ENCODE measurements around the gene C1orf105.

DNA sequence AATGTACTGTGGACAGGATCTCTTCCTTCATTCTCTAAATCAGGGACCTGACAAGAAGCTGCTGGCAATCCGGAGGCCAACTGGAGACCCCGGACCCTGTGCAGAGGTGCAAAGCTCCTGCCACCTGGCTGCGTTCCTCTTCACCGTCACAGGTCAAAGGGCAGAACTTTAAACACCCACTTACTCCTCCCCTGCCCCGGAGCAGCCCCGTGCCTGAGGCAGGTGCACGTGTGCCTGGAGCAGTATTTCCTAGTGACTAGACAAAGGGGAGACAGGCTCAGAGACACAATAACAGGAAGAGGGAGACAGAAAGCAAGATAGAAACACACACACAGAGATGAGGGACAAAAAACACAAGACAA, 30.0 kb downstream of the C1orf105 start:
- no peak for TF ChIP-seq EZH2 (IDR thresholded peaks at IDR 0.05; ENCODE audit: borderline replicate concordance, control insufficient read depth, low read depth, low read length)
- TF ChIP-seq CREB1 (IDR thresholded peaks at IDR 0.05; ENCODE audit: low read depth) = no peak
- TF ChIP-seq POLR2A (IDR thresholded peaks at IDR 0.05; ENCODE audit: low read depth, low read length) = no peak
- no peak for TF ChIP-seq EGR1 (IDR thresholded peaks at IDR 0.05; ENCODE audit: borderline replicate concordance in 1 of 2, low read depth in 2 of 2, low read length in 2 of 2)
- TF ChIP-seq EP300 (IDR thresholded peaks at IDR 0.05; ENCODE audit: borderline replicate concordance in 1 of 2, control insufficient read depth in 1 of 2, low read depth in 2 of 2, low read length in 2 of 2) = no peak
- TF ChIP-seq, protein P1, sequence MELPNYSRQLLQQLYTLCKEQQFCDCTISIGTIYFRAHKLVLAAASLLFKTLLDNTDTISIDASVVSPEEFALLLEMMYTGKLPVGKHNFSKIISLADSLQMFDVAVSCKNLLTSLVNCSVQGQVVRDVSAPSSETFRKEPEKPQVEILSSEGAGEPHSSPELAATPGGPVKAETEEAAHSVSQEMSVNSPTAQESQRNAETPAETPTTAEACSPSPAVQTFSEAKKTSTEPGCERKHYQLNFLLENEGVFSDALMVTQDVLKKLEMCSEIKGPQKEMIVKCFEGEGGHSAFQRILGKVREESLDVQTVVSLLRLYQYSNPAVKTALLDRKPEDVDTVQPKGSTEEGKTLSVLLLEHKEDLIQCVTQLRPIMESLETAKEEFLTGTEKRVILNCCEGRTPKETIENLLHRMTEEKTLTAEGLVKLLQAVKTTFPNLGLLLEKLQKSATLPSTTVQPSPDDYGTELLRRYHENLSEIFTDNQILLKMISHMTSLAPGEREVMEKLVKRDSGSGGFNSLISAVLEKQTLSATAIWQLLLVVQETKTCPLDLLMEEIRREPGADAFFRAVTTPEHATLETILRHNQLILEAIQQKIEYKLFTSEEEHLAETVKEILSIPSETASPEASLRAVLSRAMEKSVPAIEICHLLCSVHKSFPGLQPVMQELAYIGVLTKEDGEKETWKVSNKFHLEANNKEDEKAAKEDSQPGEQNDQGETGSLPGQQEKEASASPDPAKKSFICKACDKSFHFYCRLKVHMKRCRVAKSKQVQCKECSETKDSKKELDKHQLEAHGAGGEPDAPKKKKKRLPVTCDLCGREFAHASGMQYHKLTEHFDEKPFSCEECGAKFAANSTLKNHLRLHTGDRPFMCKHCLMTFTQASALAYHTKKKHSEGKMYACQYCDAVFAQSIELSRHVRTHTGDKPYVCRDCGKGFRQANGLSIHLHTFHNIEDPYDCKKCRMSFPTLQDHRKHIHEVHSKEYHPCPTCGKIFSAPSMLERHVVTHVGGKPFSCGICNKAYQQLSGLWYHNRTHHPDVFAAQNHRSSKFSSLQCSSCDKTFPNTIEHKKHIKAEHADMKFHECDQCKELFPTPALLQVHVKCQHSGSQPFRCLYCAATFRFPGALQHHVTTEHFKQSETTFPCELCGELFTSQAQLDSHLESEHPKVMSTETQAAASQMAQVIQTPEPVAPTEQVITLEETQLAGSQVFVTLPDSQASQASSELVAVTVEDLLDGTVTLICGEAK (IDR thresholded peaks at IDR 0.05; ENCODE audit: borderline replicate concordance) = no peak
- TF ChIP-seq ZBTB4 (CRISPR knock-in tag; IDR thresholded peaks at IDR 0.05) = no peak
- no peak for TF ChIP-seq CTCF (IDR thresholded peaks at IDR 0.05 in 2 of 3, conservative IDR thresholded peaks at IDR 0.05 in 1 of 3; ENCODE audit: control insufficient read depth in 2 of 3, extremely low read depth in 1 of 3, insufficient read depth in 1 of 3, low read depth in 3 of 3, low read length in 3 of 3)

Data from GM12878 (cell line).